K562 (cell line): Measurements from ENCODE around the gene IL4R. TPM values are rescaled to one million over a fixed set of nuclear protein-coding genes. Genes with fewer than 3 reads are reported as not detected.

ENCODE experiments used
- KDM2B ChIP-seq: fragments of 250-450 bp; sonication (Bioruptor Pico); IDR thresholded peaks from 2 replicates; pipeline ENCODE4 v1.8.0; 2021; ENCODE audit warnings: mild to moderate bottlenecking, moderate library complexity
- LEF1 ChIP-seq: fragments of 450-650 bp; IDR thresholded peaks from 2 replicates; pipeline ENCODE4 v1.6.1; 2016; ENCODE audit warnings: mild to moderate bottlenecking
- POLR2H ChIP-seq: IDR thresholded peaks from 2 replicates; pipeline ENCODE4 v1.6.1; 2016; ENCODE audit warnings: missing genetic modification characterization, low read depth, mild to moderate bottlenecking, control low read depth, missing compliant biosample characterization, moderate library complexity
- RBM25 ChIP-seq: fragments of 200-400 bp; formaldehyde crosslinking; IDR thresholded peaks from 2 replicates; pipeline ENCODE4 v1.6.1; 2018; ENCODE audit warnings: low read length, low read depth, moderate library complexity; ENCODE audit not compliant: severe bottlenecking
- RERE ChIP-seq: sonication (generic); formaldehyde crosslinking; IDR thresholded peaks from 2 replicates; pipeline ENCODE4 v1.8.0; 2023; ENCODE audit warnings: missing genetic modification reagents, mild to moderate bottlenecking, borderline replicate concordance
- polyA plus RNA-seq, 8 experiments: library from polyadenylated mRNA; depleted of rRNA in 4 of 8; stranded (reverse) in 5 of 8; unstranded in 3 of 8; fragments of >200 nt; fragmentation: Nextera tagmentation in 2 of 8; fragmentation: Illumina TruSeq in 1 of 8; extraction: Ambion mirVana in 2 of 8; extraction: Trizol in 1 of 8; gene quantifications; 2 replicates each; pipeline versions ENCODE4 v1.2.1 to v1.2.3, GENCODE V29; 2011 to 2014; ENCODE audit warnings: inconsistent platforms in 1 of 8, missing spikeins in 1 of 8
- total RNA-seq, 7 experiments: library from RNA; depleted of rRNA in 6 of 7; stranded (reverse); fragments of >200 nt in 6 of 7; fragmentation: Illumina TruSeq in 2 of 7; extraction: Trizol in 2 of 7; gene quantifications; 2 replicates each; pipeline versions ENCODE4 v1.2.1 to v1.2.3, GENCODE V29; 2011 to 2021; ENCODE audit warnings: low replicate concordance in 1 of 7
- TF ChIP-seq, protein P1 (sequence below): sonication (generic); formaldehyde crosslinking; IDR thresholded peaks from 2 replicates; pipeline ENCODE4 v1.9.0; 2022; ENCODE audit warnings: mild to moderate bottlenecking, missing genetic modification reagents
- TF ChIP-seq, protein P2 (sequence below), 2 experiments: fragments of 450-650 bp in 1 of 2; sonication (generic) in 1 of 2; formaldehyde crosslinking in 1 of 2; IDR thresholded peaks; 2 replicates each; pipeline versions ENCODE4 v1.7.1 to v1.9.0; 2016 to 2022; ENCODE audit warnings: inconsistent platforms in 1 of 2, mild to moderate bottlenecking in 1 of 2, missing genetic modification reagents in 1 of 2

Gene IL4R
- total and polyA plus RNA-seq, 9 of the 15 experiments (the other 6 are each of a cell fraction or from before 2014, with no cell fraction given): 0.17 to 5.8 (median 3.3) TPM

- TF ChIP-seq RERE: no peak
- no peak for TF ChIP-seq LEF1
- TF ChIP-seq, protein P1, sequence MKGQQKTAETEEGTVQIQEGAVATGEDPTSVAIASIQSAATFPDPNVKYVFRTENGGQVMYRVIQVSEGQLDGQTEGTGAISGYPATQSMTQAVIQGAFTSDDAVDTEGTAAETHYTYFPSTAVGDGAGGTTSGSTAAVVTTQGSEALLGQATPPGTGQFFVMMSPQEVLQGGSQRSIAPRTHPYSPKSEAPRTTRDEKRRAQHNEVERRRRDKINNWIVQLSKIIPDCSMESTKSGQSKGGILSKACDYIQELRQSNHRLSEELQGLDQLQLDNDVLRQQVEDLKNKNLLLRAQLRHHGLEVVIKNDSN (CRISPR knock-in tag): no peak
- no peak for TF ChIP-seq KDM2B
- TF ChIP-seq RBM25: peak; percentile 68
- TF ChIP-seq, protein P2, sequence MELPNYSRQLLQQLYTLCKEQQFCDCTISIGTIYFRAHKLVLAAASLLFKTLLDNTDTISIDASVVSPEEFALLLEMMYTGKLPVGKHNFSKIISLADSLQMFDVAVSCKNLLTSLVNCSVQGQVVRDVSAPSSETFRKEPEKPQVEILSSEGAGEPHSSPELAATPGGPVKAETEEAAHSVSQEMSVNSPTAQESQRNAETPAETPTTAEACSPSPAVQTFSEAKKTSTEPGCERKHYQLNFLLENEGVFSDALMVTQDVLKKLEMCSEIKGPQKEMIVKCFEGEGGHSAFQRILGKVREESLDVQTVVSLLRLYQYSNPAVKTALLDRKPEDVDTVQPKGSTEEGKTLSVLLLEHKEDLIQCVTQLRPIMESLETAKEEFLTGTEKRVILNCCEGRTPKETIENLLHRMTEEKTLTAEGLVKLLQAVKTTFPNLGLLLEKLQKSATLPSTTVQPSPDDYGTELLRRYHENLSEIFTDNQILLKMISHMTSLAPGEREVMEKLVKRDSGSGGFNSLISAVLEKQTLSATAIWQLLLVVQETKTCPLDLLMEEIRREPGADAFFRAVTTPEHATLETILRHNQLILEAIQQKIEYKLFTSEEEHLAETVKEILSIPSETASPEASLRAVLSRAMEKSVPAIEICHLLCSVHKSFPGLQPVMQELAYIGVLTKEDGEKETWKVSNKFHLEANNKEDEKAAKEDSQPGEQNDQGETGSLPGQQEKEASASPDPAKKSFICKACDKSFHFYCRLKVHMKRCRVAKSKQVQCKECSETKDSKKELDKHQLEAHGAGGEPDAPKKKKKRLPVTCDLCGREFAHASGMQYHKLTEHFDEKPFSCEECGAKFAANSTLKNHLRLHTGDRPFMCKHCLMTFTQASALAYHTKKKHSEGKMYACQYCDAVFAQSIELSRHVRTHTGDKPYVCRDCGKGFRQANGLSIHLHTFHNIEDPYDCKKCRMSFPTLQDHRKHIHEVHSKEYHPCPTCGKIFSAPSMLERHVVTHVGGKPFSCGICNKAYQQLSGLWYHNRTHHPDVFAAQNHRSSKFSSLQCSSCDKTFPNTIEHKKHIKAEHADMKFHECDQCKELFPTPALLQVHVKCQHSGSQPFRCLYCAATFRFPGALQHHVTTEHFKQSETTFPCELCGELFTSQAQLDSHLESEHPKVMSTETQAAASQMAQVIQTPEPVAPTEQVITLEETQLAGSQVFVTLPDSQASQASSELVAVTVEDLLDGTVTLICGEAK (IDR thresholded peaks at IDR 0.05): no peak
- TF ChIP-seq, protein P2 (CRISPR knock-in tag; IDR thresholded peaks at IDR 0.05): no peak
- no peak for TF ChIP-seq POLR2H (tag)
- TF ChIP-seq, all 486 proteins: peak for 9
Measured at GRCh38 chr16:27400751-27401620, 87.2 kb downstream of the IL4R start (continued).
